ENCODE results near the gene DCXR. TPM values are rescaled to one million over a fixed set of nuclear protein-coding genes. Genes with fewer than 3 reads are reported as not detected.
A peak's percentile ranks its signal among the peaks of the same experiment; 100 is the strongest.

Gene DCXR
- total RNA-seq, 1 donor from 2014 or later, result 175 TPM

DNA sequence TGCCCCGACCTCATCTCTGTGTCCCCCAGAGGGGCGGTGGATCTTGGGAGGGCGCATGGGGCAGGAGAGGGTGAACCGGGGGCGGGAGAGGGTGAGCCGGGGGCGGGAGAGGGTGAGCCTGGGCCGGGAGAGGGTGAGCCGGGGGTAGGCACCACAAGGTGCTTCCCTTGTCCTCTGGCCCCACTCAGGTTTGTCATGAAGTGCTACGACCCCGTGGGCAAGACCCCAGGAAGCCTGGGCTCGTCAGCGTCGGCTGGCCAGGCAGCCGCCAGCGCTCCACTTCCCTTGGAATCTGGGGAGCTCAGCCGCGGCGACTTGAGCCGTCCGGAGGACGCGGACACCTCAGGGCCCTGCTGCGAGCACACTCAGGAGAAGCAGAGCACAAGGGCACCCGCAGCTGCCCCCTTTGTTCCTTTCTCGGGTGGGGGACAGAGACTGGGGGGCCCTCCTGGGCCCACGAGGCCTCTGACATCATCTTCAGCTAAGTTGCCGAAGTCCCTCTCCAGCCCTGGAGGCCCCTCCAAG, 41.2 kb downstream of the DCXR start:
- ATAC-seq, result no peak
- intact Hi-C loops (cut with DNase I), result no loop called here

DNA sequence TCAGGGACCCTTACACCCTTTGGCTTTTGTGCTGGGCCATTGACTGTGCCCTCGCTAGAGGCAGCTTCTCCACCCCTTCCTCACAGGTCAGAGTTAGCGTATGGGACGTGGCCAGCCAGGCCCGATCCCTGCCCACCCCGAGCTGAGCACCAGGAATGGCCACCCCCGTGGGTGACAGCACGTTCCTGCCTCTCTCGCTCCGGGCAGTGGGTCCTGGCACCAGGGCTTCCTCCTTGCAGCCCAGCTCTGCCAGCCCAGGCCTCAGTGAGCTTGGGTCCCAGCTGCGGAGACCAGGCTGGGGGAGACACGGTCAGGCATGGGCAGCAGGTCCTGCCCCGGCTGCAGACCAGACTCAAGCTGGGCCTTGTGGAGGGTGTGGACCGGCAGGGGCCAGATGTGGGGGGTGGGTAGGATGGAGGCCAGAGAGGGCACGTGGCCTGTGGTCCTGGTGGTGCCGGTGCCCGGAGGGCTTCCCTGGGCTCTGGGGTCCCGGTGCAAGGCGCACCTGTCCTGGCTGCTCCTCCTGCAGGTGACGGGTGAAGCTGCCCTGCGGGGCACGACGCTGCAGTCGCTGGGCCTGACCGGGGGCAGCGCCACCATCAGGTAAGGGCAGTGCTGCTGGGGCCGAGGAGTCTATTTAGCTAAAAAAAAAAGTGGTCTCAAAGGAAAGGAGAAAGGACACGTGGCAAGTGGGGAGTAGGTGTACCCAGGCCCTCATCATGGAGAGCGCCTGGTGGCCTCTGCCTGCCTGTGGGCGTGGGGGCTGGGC, 41.9 kb downstream of the DCXR start:
- no peak for ATAC-seq
- no peak for DNase-seq (ENCODE audit: missing footprints)
- intact Hi-C loops (cut with DNase I), result no loop called here

More for the DNA sequence above, 41.2 kb downstream of the DCXR start:
- no peak for DNase-seq (ENCODE audit: missing footprints)

DNA sequence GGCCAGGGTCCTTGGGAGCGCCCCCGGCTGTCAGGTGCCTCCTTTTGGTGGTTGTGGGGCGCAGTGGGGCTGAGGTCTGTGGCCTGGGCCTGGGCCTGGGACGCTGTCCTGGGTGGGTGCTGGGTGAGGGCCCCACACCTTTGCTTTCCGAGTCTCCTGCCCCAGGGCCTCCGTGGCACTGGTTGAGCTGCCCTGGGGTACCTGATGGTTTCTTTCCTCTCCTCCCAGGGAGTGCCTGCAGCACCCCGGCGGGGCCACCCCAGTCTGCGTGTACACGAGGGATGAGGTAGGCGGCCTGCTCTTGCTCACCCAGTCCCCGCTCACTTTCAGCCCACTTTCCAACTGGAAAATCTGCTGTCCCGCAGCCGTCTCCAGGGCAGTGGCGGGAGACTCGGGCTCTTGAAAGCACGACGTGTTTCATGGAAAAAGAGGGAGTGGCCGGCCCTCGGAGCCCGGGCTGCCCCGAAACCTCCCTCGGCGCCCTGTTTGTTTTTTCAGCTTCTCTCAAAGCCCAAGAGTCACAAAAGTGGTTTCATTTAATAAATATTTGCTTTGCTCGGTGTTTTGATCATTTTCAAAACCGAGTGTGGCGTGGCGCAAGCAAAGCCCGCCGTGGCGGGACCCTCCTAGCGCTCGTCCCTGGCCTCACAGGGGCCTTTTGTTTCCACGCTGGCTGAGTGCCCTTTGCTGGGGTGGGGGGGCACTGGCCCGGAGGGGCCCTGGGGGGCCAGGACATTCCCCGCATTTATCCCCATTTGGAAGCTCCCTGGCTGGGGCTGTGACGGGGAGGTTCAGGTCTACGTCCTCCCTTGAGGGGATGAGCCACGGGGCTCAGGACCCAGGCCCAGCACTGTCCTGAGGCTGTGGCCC, 42.7 kb downstream of the DCXR start:
- intact Hi-C loops (cut with DNase I), result no loop called here
- DNase-seq (ENCODE audit: missing footprints) (no peak), ATAC-seq (no peak)

- ATAC-seq (no peak), DNase-seq (ENCODE audit: missing footprints) (no peak)
Measured at GRCh38 chr17:81993729-81994592, 43.5 kb downstream of the DCXR start.

DNA sequence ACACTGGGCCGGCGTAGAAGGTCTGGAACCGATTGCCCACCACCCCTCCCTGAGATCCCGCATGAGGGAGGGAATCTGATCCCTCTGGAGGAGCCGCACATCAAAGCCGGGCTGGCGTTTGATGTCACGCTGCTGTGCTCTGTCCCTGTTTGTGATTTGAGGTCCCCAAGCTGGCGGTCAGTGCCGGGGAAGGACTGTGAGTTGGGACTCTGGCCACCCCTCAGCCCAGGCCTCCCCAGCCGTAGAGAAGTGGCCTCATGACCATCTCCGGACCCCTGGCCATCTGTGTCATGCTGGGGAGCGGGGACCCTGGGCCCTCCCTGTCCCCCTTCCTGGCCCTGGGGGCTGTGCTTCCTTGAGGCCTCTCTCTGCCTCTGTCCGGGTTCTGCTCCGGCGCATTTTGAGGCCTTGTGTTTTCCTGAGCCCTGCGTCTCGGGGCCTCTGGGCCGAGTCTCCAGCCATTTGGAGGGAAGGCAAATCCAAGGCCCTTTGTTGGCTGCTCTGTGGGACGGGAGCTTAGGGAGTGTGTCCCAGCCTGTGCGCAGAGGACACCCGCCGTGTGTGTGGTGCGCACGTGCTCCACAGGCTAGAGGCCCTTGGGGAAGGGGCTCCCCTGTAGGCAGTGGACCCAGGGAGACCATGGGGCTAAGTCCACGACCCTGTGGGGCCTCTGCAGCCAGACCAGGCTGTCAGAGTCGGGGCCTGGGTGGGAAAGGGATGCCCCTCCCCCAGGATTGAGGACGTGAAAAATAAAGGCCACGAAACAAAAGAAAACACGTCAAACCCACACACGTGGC, 45.0 kb downstream of the DCXR start:
- intact Hi-C loops (cut with DNase I), result loop anchor here (2.0 kb wide), 1 partner anchor 20 kb away; no protein-coding TSS in a partner anchor
- DNase-seq (ENCODE audit: missing footprints) (no peak), ATAC-seq (no peak)

More at GRCh38 chr17:81993729-81994592, 43.5 kb downstream of the DCXR start:
- intact Hi-C loops (cut with DNase I), result loop anchor here (2.0 kb wide), 1 partner anchor 19 kb away; no protein-coding TSS in a partner anchor

- intact Hi-C loops (cut with DNase I), result loop anchor here (2.0 kb wide), 1 partner anchor 21 kb away; no protein-coding TSS in a partner anchor
- peak; percentile 84 for DNase-seq (ENCODE audit: missing footprints)
- peak; percentile 87 for ATAC-seq
Measured at GRCh38 chr17:81991684-81992305, 45.7 kb downstream of the DCXR start.

GRCh38 chr17:81990836-81991683, 46.4 kb downstream of the DCXR start:
- ATAC-seq (peak; percentile 9), DNase-seq (ENCODE audit: missing footprints) (no peak)

GRCh38 chr17:81987161-81987770, 50.2 kb downstream of the DCXR start:
- no peak for DNase-seq (ENCODE audit: missing footprints)
- ATAC-seq, result no peak
- intact Hi-C loops (cut with DNase I), result no loop called here

More at GRCh38 chr17:81990836-81991683, 46.4 kb downstream of the DCXR start:
- intact Hi-C loops (cut with DNase I), result no loop called here

- DNase-seq (ENCODE audit: missing footprints) (no peak), ATAC-seq (no peak)
- intact Hi-C loops (cut with DNase I), result no loop called here
Measured at GRCh38 chr17:81986606-81987005, 50.9 kb downstream of the DCXR start.

Other genes starting within 250 kb of the DCXR start
- gene GCGR, start 233.5 kb downstream of the DCXR start, total RNA-seq, result not detected
- 109 TPM for gene MCRIP1, start 204.4 kb downstream of the DCXR start, total RNA-seq
- gene PPP1R27, start 202.6 kb downstream of the DCXR start, total RNA-seq, result not detected
- 355 TPM for gene P4HB, start 177.2 kb downstream of the DCXR start, total RNA-seq
- 126 TPM for gene ARHGDIA, start 166.4 kb downstream of the DCXR start, total RNA-seq
- gene ALYREF, start 146.1 kb downstream of the DCXR start, total RNA-seq, result 35.5 TPM
- gene ANAPC11, start 146.0 kb downstream of the DCXR start, total RNA-seq, result 179 TPM
- gene NPB, start 135.5 kb downstream of the DCXR start, total RNA-seq, result 0.38 TPM
- 31.0 TPM for gene PCYT2, start 126.3 kb downstream of the DCXR start, total RNA-seq
- 6.2 TPM for gene SIRT7, start 119.5 kb downstream of the DCXR start, total RNA-seq
- gene MAFG, start 110.0 kb downstream of the DCXR start, total RNA-seq, result 26.2 TPM
- gene PYCR1, start 100.4 kb downstream of the DCXR start, total RNA-seq, result 6.2 TPM
- gene MYADML2, start 90.5 kb downstream of the DCXR start, total RNA-seq, result 3.7 TPM
- gene NOTUM, start 76.5 kb downstream of the DCXR start, total RNA-seq, result 0.89 TPM
- gene ASPSCR1, start 60.1 kb downstream of the DCXR start, total RNA-seq, result 25.5 TPM
- gene CENPX, start 14.8 kb downstream of the DCXR start, total RNA-seq, result 30.5 TPM
- gene LRRC45, start 14.4 kb downstream of the DCXR start, total RNA-seq, result 5.3 TPM
- 2.2 TPM for gene RAC3, start 6.0 kb downstream of the DCXR start, total RNA-seq
- gene RFNG, start 14.1 kb upstream of the DCXR start, total RNA-seq, result 19.3 TPM
- 80.9 TPM for gene GPS1, start 14.2 kb upstream of the DCXR start, total RNA-seq
- 59.3 TPM for gene DUS1L, start 28.1 kb upstream of the DCXR start, total RNA-seq
- 46.6 TPM for gene FASN, start 60.5 kb upstream of the DCXR start, total RNA-seq
- 7.9 TPM for gene CCDC57, start 175.1 kb upstream of the DCXR start, total RNA-seq
- 10.4 TPM for gene SLC16A3, start 191.3 kb upstream of the DCXR start, total RNA-seq
- gene CSNK1D, start 236.0 kb upstream of the DCXR start, total RNA-seq, result 62.6 TPM

Data from Right ventricle myocardium inferior (tissue), 1 donor.